DND-41 (cell line): ENCODE measurements around the gene C6orf118.

Experiments used
- ATAC-seq: fragments of 200-7000 bp; cut with Tn5 transposase; 3 replicates; pipeline ENCODE4 v1.9.1; 2021; ENCODE audit warnings: low read depth; ENCODE audit not compliant: insufficient read depth
- DNase-seq: peaks from one replicate; pipeline ENCODE4 v3.0.0-alpha.2; 2020
- H2AFZ ChIP-seq: 2 replicates; pipeline ENCODE4 v1.6.0; 2012; ENCODE audit warnings: low read depth, low read length
- H3K27ac ChIP-seq: 2 replicates; pipeline ENCODE4 v1.5.1; 2012; ENCODE audit warnings: low read length, inconsistent platforms
- H3K27me3 ChIP-seq: fragments of 200-600 bp; sonication (generic); 2 replicates; pipeline ENCODE4 v1.6.0; 2012; ENCODE audit warnings: low read length, mild to moderate bottlenecking, inconsistent platforms; ENCODE audit not compliant: insufficient read depth, poor library complexity
- H3K36me3 ChIP-seq: 2 replicates; pipeline ENCODE4 v1.5.1; 2012; ENCODE audit warnings: low read length, inconsistent platforms; ENCODE audit not compliant: insufficient read depth
- H3K4me1 ChIP-seq: 2 replicates; pipeline ENCODE4 v1.5.1; 2012; ENCODE audit warnings: mild to moderate bottlenecking, low read length; ENCODE audit not compliant: insufficient read depth
- H3K4me2 ChIP-seq: 2 replicates; pipeline ENCODE4 v1.6.0; 2012; ENCODE audit warnings: mild to moderate bottlenecking, moderate library complexity, low read length, inconsistent platforms; ENCODE audit not compliant: insufficient read depth
- H3K4me3 ChIP-seq, 2 experiments: fragments of 200-600 bp in 1 of 2; shearing (Covaris generic) in 1 of 2; 2 replicates each; pipeline ENCODE4 v1.5.1; 2012 to 2016; ENCODE audit warnings: inconsistent platforms in 2 of 2, low read length in 2 of 2, mild to moderate bottlenecking in 2 of 2, low read depth in 1 of 2, moderate library complexity in 1 of 2
- H3K79me2 ChIP-seq: 2 replicates; pipeline ENCODE4 v1.6.0; 2012; ENCODE audit warnings: low read length, inconsistent platforms; ENCODE audit not compliant: insufficient read depth
- H3K9ac ChIP-seq: 2 replicates; pipeline ENCODE4 v1.6.0; 2012; ENCODE audit warnings: low read depth, mild to moderate bottlenecking, inconsistent platforms, low read length, moderate library complexity
- H3K9me3 ChIP-seq: 2 replicates; pipeline ENCODE4 v1.5.1; 2012; ENCODE audit warnings: low read length, moderate library complexity, mild to moderate bottlenecking, inconsistent platforms; ENCODE audit not compliant: insufficient read depth, severe bottlenecking
- H4K20me1 ChIP-seq: 2 replicates; pipeline ENCODE4 v1.6.0; 2012; ENCODE audit warnings: low read length; ENCODE audit not compliant: insufficient read depth
- CTCF ChIP-seq: IDR thresholded peaks from 2 replicates; pipeline ENCODE4 v1.5.1; 2012; ENCODE audit warnings: borderline replicate concordance, low read length, moderate library complexity, mild to moderate bottlenecking; ENCODE audit not compliant: poor library complexity, severe bottlenecking; ENCODE audit errors: extremely low read depth
- EZH2 ChIP-seq: IDR thresholded peaks from 3 replicates; pipeline ENCODE4 v1.6.1; 2012; ENCODE audit warnings: borderline replicate concordance, low read depth, mild to moderate bottlenecking, moderate library complexity, low read length, inconsistent platforms; ENCODE audit not compliant: severe bottlenecking

The C6orf118 gene

GRCh38 chr6:165274611-165275010 is 34.8 kb downstream of the C6orf118 start:
- peaks cover 4% of the 10 kb centered on the region for H3K27me3 ChIP-seq
- no peak overlapping the region for H3K4me2 ChIP-seq
- TF ChIP-seq EZH2, result no peak
- no peak for TF ChIP-seq CTCF
- H3K36me3 ChIP-seq, result no peaks in the 10 kb centered on the region
- H3K9ac ChIP-seq, result no peak overlapping the region
- H3K4me3 ChIP-seq, result no peak overlapping the region
- no peak for ATAC-seq
- no peak for DNase-seq
- no peaks in the 10 kb centered on the region for H4K20me1 ChIP-seq
- H3K79me2 ChIP-seq, result no peaks in the 10 kb centered on the region
- no peak overlapping the region for H2AFZ ChIP-seq
- no peak overlapping the region for H3K27ac ChIP-seq
- H3K9me3 ChIP-seq, result no peaks in the 10 kb centered on the region
- H3K4me1 ChIP-seq, result no peaks in the 10 kb centered on the region

GRCh38 chr6:165272585-165272984 is 36.8 kb downstream of the C6orf118 start:
- no peaks in the 10 kb centered on the region for H3K36me3 ChIP-seq
- TF ChIP-seq EZH2 (no peak), CTCF (no peak)
- no peak overlapping the region for H3K27ac ChIP-seq
- no peaks in the 10 kb centered on the region for H3K9me3 ChIP-seq
- H3K9ac ChIP-seq, result no peak overlapping the region
- no peaks in the 10 kb centered on the region for H4K20me1 ChIP-seq
- H3K79me2 ChIP-seq, result no peaks in the 10 kb centered on the region
- DNase-seq (no peak), ATAC-seq (no peak)
- no peak overlapping the region for H2AFZ ChIP-seq
- peaks cover 3% of the 10 kb centered on the region for H3K27me3 ChIP-seq
- H3K4me1 ChIP-seq, result no peaks in the 10 kb centered on the region
- no peak overlapping the region for H3K4me3 ChIP-seq
- H3K4me2 ChIP-seq, result no peak overlapping the region

GRCh38 chr6:165268987-165269386 is 40.4 kb downstream of the C6orf118 start:
- Histone ChIP-seq H3K4me3 (no peak overlapping the region), H3K4me2 (no peak overlapping the region), H3K27ac (no peak overlapping the region), H3K27me3 (no peaks in the 10 kb centered on the region), H3K9ac (no peak overlapping the region), H3K36me3 (no peaks in the 10 kb centered on the region), H3K9me3 (no peaks in the 10 kb centered on the region), H4K20me1 (no peaks in the 10 kb centered on the region), H3K4me1 (no peaks in the 10 kb centered on the region), H2AFZ (no peak overlapping the region), H3K79me2 (no peaks in the 10 kb centered on the region)
- TF ChIP-seq CTCF (no peak), EZH2 (no peak)
- no peak for DNase-seq
- no peak for ATAC-seq

GRCh38 chr6:165266621-165267020 is 42.8 kb downstream of the C6orf118 start:
- H3K27ac ChIP-seq, result no peak overlapping the region
- H3K9me3 ChIP-seq, result peaks cover 4% of the 10 kb centered on the region
- H2AFZ ChIP-seq, result no peak overlapping the region
- TF ChIP-seq CTCF (no peak), EZH2 (no peak)
- H3K4me2 ChIP-seq, result no peak overlapping the region
- no peak for ATAC-seq
- no peaks in the 10 kb centered on the region for H3K27me3 ChIP-seq
- no peaks in the 10 kb centered on the region for H3K79me2 ChIP-seq
- no peak for DNase-seq
- H3K36me3 ChIP-seq, result no peaks in the 10 kb centered on the region
- H3K4me3 ChIP-seq, result no peak overlapping the region
- H3K4me1 ChIP-seq, result no peaks in the 10 kb centered on the region
- no peaks in the 10 kb centered on the region for H4K20me1 ChIP-seq
- H3K9ac ChIP-seq, result no peak overlapping the region
